A673 (cell line): ENCODE results near the gene C13orf42. TPM values are rescaled to one million over a fixed set of nuclear protein-coding genes. Genes with fewer than 3 reads are reported as not detected.

ENCODE experiments used
- BruUV-seq: library from RNA; stranded (reverse); fragments of 400-500 nt; replicated peaks from 2 replicates; lab custom pipeline; 2021; lab: Mats Ljungman, UMichigan
- CTCF ChIA-PET: fragments of 300-600 bp; sonication (Branson Sonifier 250); formaldehyde crosslinking; loops from one replicate; lab custom pipeline; 2022; ENCODE audit warnings: antibody characterized with exemption; lab: Charles Lee
- POLR2A ChIA-PET: fragments of 300-600 bp; sonication (Branson Sonifier 250); formaldehyde crosslinking; loops from one replicate; lab custom pipeline; 2022; ENCODE audit warnings: antibody characterized with exemption; ENCODE audit not compliant: low non-redundant PET; lab: Charles Lee
- DNase-seq: peaks from one replicate; pipeline ENCODE4 v3.0.0-alpha.2; 2015; ENCODE audit warnings: low spot score
- H3K27ac ChIP-seq: fragments of 200-600 bp; sonication (generic); 2 replicates; pipeline ENCODE4 v1.5.1; 2016; ENCODE audit warnings: mixed run types, low read depth, mild to moderate bottlenecking, mixed read lengths, antibody characterized with exemption, low read length; ENCODE audit not compliant: poor library complexity, severe bottlenecking
- H3K27me3 ChIP-seq: fragments of 200-600 bp; sonication (generic); replicated peaks from 2 replicates; pipeline ENCODE4 v1.6.1; 2017; ENCODE audit warnings: mixed run types, low read depth, mild to moderate bottlenecking, mixed read lengths, antibody characterized with exemption, low read length; ENCODE audit not compliant: insufficient read depth, poor library complexity
- H3K36me3 ChIP-seq: fragments of 200-600 bp; sonication (generic); 2 replicates; pipeline ENCODE4 v1.6.1; 2016; ENCODE audit warnings: mixed run types, mild to moderate bottlenecking, mixed read lengths, antibody characterized with exemption, low read length; ENCODE audit not compliant: insufficient read depth, poor library complexity, severe bottlenecking
- H3K4me1 ChIP-seq: fragments of 200-600 bp; sonication (generic); 2 replicates; pipeline ENCODE4 v1.6.1; 2017; ENCODE audit warnings: mixed run types, mild to moderate bottlenecking, mixed read lengths, antibody characterized with exemption, low read length; ENCODE audit not compliant: insufficient read depth, poor library complexity, severe bottlenecking
- H3K4me3 ChIP-seq: fragments of 200-600 bp; sonication (generic); 2 replicates; pipeline ENCODE4 v1.5.1; 2016; ENCODE audit warnings: low read depth, mixed run types, mild to moderate bottlenecking, mixed read lengths, low read length; ENCODE audit not compliant: poor library complexity, severe bottlenecking
- H3K9me3 ChIP-seq: fragments of 200-600 bp; sonication (generic); 2 replicates; pipeline ENCODE4 v1.6.1; 2016; ENCODE audit warnings: mixed run types, low read depth, mild to moderate bottlenecking, mixed read lengths, antibody characterized with exemption, low read length; ENCODE audit not compliant: poor library complexity, severe bottlenecking
- EZH2 ChIP-seq: fragments of 200-600 bp; sonication (generic); IDR thresholded peaks from 2 replicates; pipeline ENCODE4 v1.6.1; 2017; ENCODE audit warnings: borderline replicate concordance, low read depth, mild to moderate bottlenecking, mixed read lengths, antibody characterized with exemption, low read length; ENCODE audit not compliant: poor library complexity, severe bottlenecking
- intact Hi-C: fragments of 100-400 bp; cut with micrococcal nuclease; formaldehyde crosslinking; loops from one replicate; pipeline ENCODE4 v1.10.0; 2022; ENCODE audit not compliant: unreplicated experiment
- total RNA-seq: library from RNA; stranded (reverse); gene quantifications from 2 replicates; pipeline ENCODE4 v1.2.3, GENCODE V29; 2021
- TF ChIP-seq, protein P1 (sequence below): fragments of 300-800, 200-600 bp; sonication (generic); conservative IDR thresholded peaks from 2 replicates; pipeline ENCODE4 v1.5.1; 2017; ENCODE audit warnings: low read depth, mild to moderate bottlenecking, antibody characterized with exemption, low read length, moderate library complexity, mixed read lengths

C13orf42 gene
- total RNA-seq, 1 experiment from 2014 or later, result not detected

DNA sequence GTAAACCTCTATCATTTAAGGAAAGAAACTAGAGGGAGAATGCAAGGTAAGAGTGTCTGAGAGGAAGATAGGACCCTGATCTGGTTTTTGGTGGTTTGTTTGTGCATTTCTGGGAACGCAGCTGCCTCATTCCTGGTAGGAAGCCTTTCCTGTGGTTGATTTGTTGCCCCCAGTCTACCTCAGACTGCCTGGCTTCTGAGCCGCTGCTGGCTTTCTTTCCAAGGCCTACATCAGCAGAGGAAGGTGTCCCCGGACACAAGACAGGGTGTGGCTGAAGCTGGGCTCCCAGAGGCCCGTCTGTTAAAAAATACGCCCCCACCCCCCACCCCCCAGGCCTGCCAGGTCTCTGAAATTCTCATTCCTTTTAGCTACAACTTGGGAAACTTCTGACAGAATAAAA lies 42.6 kb downstream of the C13orf42 start:
- no peaks in the 10 kb centered on the region for H3K9me3 ChIP-seq
- DNase-seq, result no peak
- no peaks in the 10 kb centered on the region for H3K36me3 ChIP-seq
- POLR2A ChIA-PET, result no interaction called here
- no peak overlapping the region for H3K27ac ChIP-seq
- TF ChIP-seq, protein P1, sequence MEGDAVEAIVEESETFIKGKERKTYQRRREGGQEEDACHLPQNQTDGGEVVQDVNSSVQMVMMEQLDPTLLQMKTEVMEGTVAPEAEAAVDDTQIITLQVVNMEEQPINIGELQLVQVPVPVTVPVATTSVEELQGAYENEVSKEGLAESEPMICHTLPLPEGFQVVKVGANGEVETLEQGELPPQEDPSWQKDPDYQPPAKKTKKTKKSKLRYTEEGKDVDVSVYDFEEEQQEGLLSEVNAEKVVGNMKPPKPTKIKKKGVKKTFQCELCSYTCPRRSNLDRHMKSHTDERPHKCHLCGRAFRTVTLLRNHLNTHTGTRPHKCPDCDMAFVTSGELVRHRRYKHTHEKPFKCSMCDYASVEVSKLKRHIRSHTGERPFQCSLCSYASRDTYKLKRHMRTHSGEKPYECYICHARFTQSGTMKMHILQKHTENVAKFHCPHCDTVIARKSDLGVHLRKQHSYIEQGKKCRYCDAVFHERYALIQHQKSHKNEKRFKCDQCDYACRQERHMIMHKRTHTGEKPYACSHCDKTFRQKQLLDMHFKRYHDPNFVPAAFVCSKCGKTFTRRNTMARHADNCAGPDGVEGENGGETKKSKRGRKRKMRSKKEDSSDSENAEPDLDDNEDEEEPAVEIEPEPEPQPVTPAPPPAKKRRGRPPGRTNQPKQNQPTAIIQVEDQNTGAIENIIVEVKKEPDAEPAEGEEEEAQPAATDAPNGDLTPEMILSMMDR, result no peak
- TF ChIP-seq EZH2, result no peak
- H3K4me1 ChIP-seq, result no peaks in the 10 kb centered on the region
- intact Hi-C loops, result loop anchor here (10.0 kb wide), 1 partner anchor 984 kb away; no protein-coding TSS in a partner anchor
- H3K4me3 ChIP-seq, result no peak overlapping the region
- CTCF ChIA-PET, result no interaction called here
- no TSS peak for BruUV-seq
- no peaks in the 10 kb centered on the region for H3K27me3 ChIP-seq

DNA sequence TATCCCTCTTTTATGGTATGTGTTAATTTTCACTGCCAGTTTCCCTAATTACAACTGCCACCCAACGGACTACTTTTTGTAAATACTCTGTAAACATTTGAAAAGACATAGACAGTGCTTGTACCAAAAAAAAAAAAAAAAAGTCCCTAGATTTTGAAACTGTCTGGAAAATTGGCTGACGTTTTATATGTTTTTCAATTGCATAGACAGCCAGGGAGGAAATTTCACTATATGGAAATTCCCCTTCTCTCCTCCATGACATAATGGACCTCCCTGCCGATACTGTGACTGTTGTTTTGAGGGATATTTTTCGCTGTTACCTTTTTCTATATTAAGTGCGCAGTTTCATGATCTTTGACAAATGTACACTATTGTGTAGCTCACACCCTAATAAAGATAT lies 43.4 kb downstream of the C13orf42 start:
- no peak for DNase-seq
- ChIA-PET POLR2A (no interaction called here), CTCF (interaction anchor here (0.7 kb wide), 1 partner anchor 67 kb away, joined by 6 read pairs; no protein-coding TSS in a partner anchor)
- no TSS peak for BruUV-seq
- Histone ChIP-seq H3K27me3 (no peaks in the 10 kb centered on the region), H3K4me1 (no peaks in the 10 kb centered on the region), H3K4me3 (no peak overlapping the region), H3K36me3 (no peaks in the 10 kb centered on the region), H3K27ac (no peak overlapping the region), H3K9me3 (no peaks in the 10 kb centered on the region)
- TF ChIP-seq, protein P1, result no peak
- TF ChIP-seq EZH2, result no peak
- intact Hi-C loops, result loop anchor here (10.0 kb wide), 1 partner anchor 983 kb away; no protein-coding TSS in a partner anchor

DNA sequence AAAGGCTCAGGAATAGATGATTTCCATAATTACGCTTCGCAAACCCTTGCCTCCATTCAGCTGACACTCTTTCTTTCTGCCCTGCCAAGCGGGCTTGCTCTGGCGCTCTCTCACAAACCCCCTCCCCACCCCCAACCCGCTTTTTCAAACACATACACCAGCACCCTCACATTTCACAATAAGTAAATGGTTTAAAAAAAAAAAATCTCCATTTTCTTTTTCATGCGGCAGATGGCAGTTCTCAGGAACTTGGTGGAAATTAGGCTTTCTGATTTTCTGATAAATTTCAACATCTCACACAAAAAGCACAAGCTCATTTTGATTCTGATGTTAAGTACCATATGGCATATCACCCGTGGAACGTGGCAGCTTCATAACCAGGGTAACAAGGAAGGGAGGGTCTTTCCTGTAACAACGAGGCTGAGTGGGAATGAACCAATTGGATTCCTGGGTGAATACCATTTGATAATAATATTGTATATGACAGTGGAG lies 43.8 kb downstream of the C13orf42 start:
- no TSS peak for BruUV-seq
- CTCF ChIA-PET, result interaction anchor here (0.7 kb wide), 1 partner anchor 67 kb away, joined by 6 read pairs; no protein-coding TSS in a partner anchor
- no peak overlapping the region for H3K4me3 ChIP-seq

More for the DNA sequence above, 43.8 kb downstream of the C13orf42 start:
- Histone ChIP-seq H3K27me3 (no peaks in the 10 kb centered on the region), H3K27ac (no peak overlapping the region), H3K4me1 (no peaks in the 10 kb centered on the region), H3K36me3 (no peaks in the 10 kb centered on the region), H3K9me3 (no peaks in the 10 kb centered on the region)
- intact Hi-C loops, result loop anchor here (10.0 kb wide), 1 partner anchor 982 kb away; no protein-coding TSS in a partner anchor
- TF ChIP-seq, protein P1, result no peak
- TF ChIP-seq EZH2, result no peak
- POLR2A ChIA-PET, result no interaction called here
- no peak for DNase-seq
